Endothelial cell (in vitro differentiated cells): ENCODE results near the gene FBXO11. TPM values are rescaled to one million over a fixed set of nuclear protein-coding genes. Genes with fewer than 3 reads are reported as not detected.

Experiments used
- DNase-seq: peaks from one replicate; pipeline ENCODE4 v3.0.0; 2021; ENCODE audit warnings: low spot score
- H3K27ac Mint-ChIP-seq: one replicate; pipeline ENCODE4 v1.8.0; 2021; ENCODE audit warnings: mixed read lengths, inconsistent platforms; ENCODE audit not compliant: unreplicated experiment
- H3K27me3 Mint-ChIP-seq: one replicate; pipeline ENCODE4 v1.8.0; 2021; ENCODE audit warnings: mild to moderate bottlenecking, moderate library complexity, mixed read lengths, inconsistent platforms; ENCODE audit not compliant: unreplicated experiment
- H3K36me3 Mint-ChIP-seq: one replicate; pipeline ENCODE4 v1.8.0; 2021; ENCODE audit warnings: mild to moderate bottlenecking, low read depth, mixed read lengths, inconsistent platforms; ENCODE audit not compliant: unreplicated experiment
- H3K4me1 Mint-ChIP-seq: one replicate; pipeline ENCODE4 v1.8.0; 2021; ENCODE audit warnings: mild to moderate bottlenecking, mixed read lengths, inconsistent platforms; ENCODE audit not compliant: unreplicated experiment
- H3K4me3 Mint-ChIP-seq: one replicate; pipeline ENCODE4 v1.8.0; 2021; ENCODE audit warnings: mild to moderate bottlenecking, mixed read lengths, inconsistent platforms; ENCODE audit not compliant: unreplicated experiment
- H3K9me3 Mint-ChIP-seq: one replicate; pipeline ENCODE4 v1.8.0; 2021; ENCODE audit warnings: mixed read lengths, inconsistent platforms; ENCODE audit not compliant: unreplicated experiment
- CTCF ChIP-seq: fragments of 200-600 bp; sonication (generic); IDR thresholded peaks from one replicate; pipeline ENCODE4 v1.5.0; 2021; ENCODE audit warnings: antibody characterized with exemption; ENCODE audit not compliant: unreplicated experiment
- total RNA-seq: library from RNA; stranded (reverse); fragmentation: NEBNext Ultra II Directional; extraction: Animal tissue kit (Norgen Biotek cat#: 25700); gene quantifications from one replicate; pipeline ENCODE4 v1.2.1, GENCODE V29; 2021; ENCODE audit not compliant: unreplicated experiment

The FBXO11 gene
- total RNA-seq, 1 donor from 2014 or later: 84.6 TPM

- TF ChIP-seq CTCF: no peak
- Mint-ChIP-seq H3K27ac (no peak overlapping the region), H3K4me1 (peaks cover 14% of the 10 kb centered on the region), H3K36me3 (no peaks in the 10 kb centered on the region), H3K4me3 (no peak overlapping the region), H3K9me3 (no peaks in the 10 kb centered on the region), H3K27me3 (peaks cover 4% of the 10 kb centered on the region)
- no peak for DNase-seq
Measured at GRCh38 chr2:47777277-47777937, 128.9 kb downstream of the FBXO11 start.

DNA sequence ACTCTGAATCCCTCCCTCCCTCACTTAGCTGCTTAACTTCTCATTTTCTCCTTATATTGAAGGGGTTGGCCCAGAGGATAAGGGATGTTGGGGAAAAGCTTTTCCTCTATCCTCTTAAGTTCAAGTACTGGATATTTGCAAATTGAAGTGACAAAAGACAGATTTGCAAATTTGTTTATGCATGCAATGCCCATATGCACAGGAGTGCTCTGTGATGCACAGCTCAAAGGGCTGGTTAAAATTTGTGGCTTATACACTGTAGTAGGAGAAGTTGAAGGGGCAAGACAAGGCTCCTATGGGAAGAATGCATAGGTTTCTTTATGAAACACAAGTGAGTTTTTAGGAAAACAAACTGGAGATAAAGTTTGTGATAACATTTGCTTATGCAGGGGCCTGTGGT, 131.7 kb downstream of the FBXO11 start:
- Mint-ChIP-seq H3K36me3 (peaks cover 5% of the 10 kb centered on the region), H3K27ac (no peak overlapping the region), H3K27me3 (peaks cover 6% of the 10 kb centered on the region), H3K4me3 (no peak overlapping the region), H3K9me3 (peaks cover 3% of the 10 kb centered on the region), H3K4me1 (peaks cover 14% of the 10 kb centered on the region)
- DNase-seq: no peak
- TF ChIP-seq CTCF: no peak

- no peak for DNase-seq
- no peak overlapping the region for H3K27ac Mint-ChIP-seq
- peaks cover 8% of the 10 kb centered on the region for H3K4me1 Mint-ChIP-seq
- TF ChIP-seq CTCF: no peak
- H3K4me3 Mint-ChIP-seq: no peak overlapping the region
- peaks cover 3% of the 10 kb centered on the region for H3K9me3 Mint-ChIP-seq
- H3K36me3 Mint-ChIP-seq: peaks cover 5% of the 10 kb centered on the region
- H3K27me3 Mint-ChIP-seq: peaks cover 8% of the 10 kb centered on the region
Measured at GRCh38 chr2:47772343-47772742, 134.0 kb downstream of the FBXO11 start.

DNA sequence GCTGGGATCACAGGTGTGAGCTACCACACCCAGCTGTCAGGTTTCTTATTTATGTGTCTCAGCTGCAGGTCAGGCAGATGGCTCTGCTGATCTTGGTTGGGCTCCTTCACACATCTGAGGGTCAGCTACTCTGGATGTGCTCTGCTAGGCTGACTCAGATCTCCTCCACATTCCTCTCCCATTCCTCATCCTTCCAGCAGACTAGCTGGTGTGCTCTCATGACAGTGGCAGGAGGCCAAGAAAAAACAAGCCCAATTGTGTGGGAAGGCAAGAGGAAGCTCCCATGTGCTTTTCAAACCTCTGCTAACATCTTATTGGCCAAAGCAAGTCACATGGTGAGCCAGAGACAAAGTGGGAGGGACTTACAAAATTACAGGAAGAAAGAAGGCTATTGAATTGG, 135.1 kb downstream of the FBXO11 start:
- no peak for DNase-seq
- Mint-ChIP-seq H3K9me3 (peaks cover 3% of the 10 kb centered on the region), H3K36me3 (peaks cover 5% of the 10 kb centered on the region), H3K27ac (no peak overlapping the region), H3K4me1 (no peaks in the 10 kb centered on the region), H3K27me3 (peaks cover 7% of the 10 kb centered on the region), H3K4me3 (no peak overlapping the region)
- no peak for TF ChIP-seq CTCF

GRCh38 chr2:47769318-47769717, 137.0 kb downstream of the FBXO11 start:
- no peak overlapping the region for H3K27ac Mint-ChIP-seq
- H3K4me3 Mint-ChIP-seq: no peak overlapping the region
- H3K27me3 Mint-ChIP-seq: peaks cover 7% of the 10 kb centered on the region
- H3K9me3 Mint-ChIP-seq: peaks cover 3% of the 10 kb centered on the region
- H3K36me3 Mint-ChIP-seq: peaks cover 5% of the 10 kb centered on the region
- H3K4me1 Mint-ChIP-seq: no peaks in the 10 kb centered on the region
- no peak for DNase-seq
- no peak for TF ChIP-seq CTCF
